Measurements from ENCODE around the gene SQSTM1. TPM values are rescaled to one million over a fixed set of nuclear protein-coding genes. Genes with fewer than 3 reads are reported as not detected.

SQSTM1 gene
- total and polyA plus RNA-seq, 5 donors from 2014 or later: 219 to 615 (median 240) TPM

DNA sequence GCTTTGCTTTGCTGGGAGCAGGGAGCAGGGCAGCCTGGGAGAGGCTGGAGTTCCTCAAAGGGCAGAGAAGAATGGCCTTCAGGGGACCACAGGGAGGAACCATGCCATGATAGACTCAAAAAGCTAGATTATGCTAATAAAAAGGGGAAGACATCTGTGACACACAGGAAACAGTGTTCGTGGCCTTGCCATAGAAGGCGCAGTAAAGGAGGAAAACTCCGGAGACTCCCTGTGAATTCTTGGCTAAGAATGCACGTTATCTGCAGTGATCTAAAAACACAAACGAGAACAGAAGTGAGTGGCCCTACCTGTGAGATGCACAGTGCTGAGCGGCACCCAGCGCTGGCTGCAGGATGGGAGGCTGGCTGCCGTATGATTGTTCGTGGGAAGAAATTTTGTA, 42.8 kb upstream of the SQSTM1 start:
- peak overlapping the region in 1 of 3 donors; percentile 8 for H3K27ac Mint-ChIP-seq
- no peaks in the 10 kb centered on the region for H3K27me3 Mint-ChIP-seq
- Histone ChIP-seq H3K27me3 (ENCODE audit: control insufficient read depth, insufficient read depth, low read length) (no peaks in the 10 kb centered on the region), H3K27ac (ENCODE audit: insufficient read depth, low read length, poor library complexity, severe bottlenecking) (no peak overlapping the region), H3K36me3 (ENCODE audit: control insufficient read depth, insufficient read depth, low read length) (peaks cover 62% of the 10 kb centered on the region), H3K4me3 (ENCODE audit: low read depth, low read length) (no peak overlapping the region), H3K4me1 (ENCODE audit: control insufficient read depth, insufficient read depth, low read length, poor library complexity, severe bottlenecking) (no peaks in the 10 kb centered on the region), H3K9me3 (ENCODE audit: control insufficient read depth in 2 of 2, low read length in 2 of 2) (no peaks in the 10 kb centered on the region)
- no peak for ATAC-seq (ENCODE audit: low read depth in 2 of 2)
- H3K4me3 Mint-ChIP-seq: no peak overlapping the region
- H3K36me3 Mint-ChIP-seq: peaks cover 38% of the 10 kb centered on the region
- H3K4me1 Mint-ChIP-seq: peaks cover 0 to 4% (median 0%) of the 10 kb centered on the region in 4 donors
- no peak for DNase-seq
- H3K9me3 Mint-ChIP-seq: no peaks in the 10 kb centered on the region

GRCh38 chr5:179778591-179778990, 42.1 kb upstream of the SQSTM1 start:
- Mint-ChIP-seq H3K36me3 (peaks cover 31% of the 10 kb centered on the region), H3K27ac (no peak overlapping the region), H3K4me3 (peak overlapping the region in 1 of 4 donors; percentile 40), H3K4me1 (peaks cover 0 to 4% (median 0%) of the 10 kb centered on the region in 4 donors), H3K27me3 (no peaks in the 10 kb centered on the region), H3K9me3 (no peaks in the 10 kb centered on the region)
- Histone ChIP-seq H3K4me3 (ENCODE audit: low read depth, low read length) (no peak overlapping the region), H3K9me3 (ENCODE audit: control insufficient read depth in 2 of 2, low read length in 2 of 2) (no peaks in the 10 kb centered on the region), H3K4me1 (ENCODE audit: control insufficient read depth, insufficient read depth, low read length, poor library complexity, severe bottlenecking) (no peaks in the 10 kb centered on the region), H3K36me3 (ENCODE audit: control insufficient read depth, insufficient read depth, low read length) (peaks cover 56% of the 10 kb centered on the region), H3K27ac (ENCODE audit: insufficient read depth, low read length, poor library complexity, severe bottlenecking) (no peak overlapping the region), H3K27me3 (ENCODE audit: control insufficient read depth, insufficient read depth, low read length) (no peaks in the 10 kb centered on the region)
- ATAC-seq (ENCODE audit: low read depth in 2 of 2): no peak
- DNase-seq: no peak

DNA sequence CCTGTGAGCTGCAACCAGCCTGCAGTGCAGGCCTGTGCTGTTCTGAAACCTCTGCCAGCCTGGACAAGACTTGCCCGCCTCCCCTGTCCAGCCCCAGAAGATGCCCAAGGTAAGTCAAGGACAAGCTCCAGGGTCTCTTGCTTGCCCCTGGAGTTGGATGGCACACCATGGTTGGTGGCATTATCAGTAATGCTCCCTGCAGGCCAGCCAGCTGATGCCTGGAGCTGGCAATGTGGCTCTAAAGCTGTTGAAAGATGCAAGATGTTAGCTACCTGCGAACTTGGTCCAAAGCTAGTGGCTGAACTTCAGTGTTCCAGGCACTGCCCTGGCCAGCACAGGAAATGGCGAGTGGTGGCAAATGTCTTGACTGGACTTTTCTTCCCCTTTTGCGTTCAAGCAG, 40.9 kb upstream of the SQSTM1 start:
- H3K27ac ChIP-seq (ENCODE audit: insufficient read depth, low read length, poor library complexity, severe bottlenecking): no peak overlapping the region
- ATAC-seq (ENCODE audit: low read depth in 2 of 2) (no peak), DNase-seq (no peak)
- peaks cover 0 to 4% (median 0%) of the 10 kb centered on the region in 4 donors for H3K4me1 Mint-ChIP-seq
- peaks cover 44% of the 10 kb centered on the region for H3K36me3 ChIP-seq (ENCODE audit: control insufficient read depth, insufficient read depth, low read length)
- no peak overlapping the region for H3K4me3 ChIP-seq (ENCODE audit: low read depth, low read length)
- H3K36me3 Mint-ChIP-seq: peaks cover 26% of the 10 kb centered on the region
- H3K4me1 ChIP-seq (ENCODE audit: control insufficient read depth, insufficient read depth, low read length, poor library complexity, severe bottlenecking): no peaks in the 10 kb centered on the region
- H3K4me3 Mint-ChIP-seq: no peak overlapping the region
- no peaks in the 10 kb centered on the region for H3K9me3 ChIP-seq (ENCODE audit: control insufficient read depth in 2 of 2, low read length in 2 of 2)
- no peaks in the 10 kb centered on the region for H3K27me3 Mint-ChIP-seq
- peak overlapping the region in 1 of 3 donors; percentile 81 for H3K27ac Mint-ChIP-seq
- H3K27me3 ChIP-seq (ENCODE audit: control insufficient read depth, insufficient read depth, low read length): no peaks in the 10 kb centered on the region
- no peaks in the 10 kb centered on the region for H3K9me3 Mint-ChIP-seq

DNA sequence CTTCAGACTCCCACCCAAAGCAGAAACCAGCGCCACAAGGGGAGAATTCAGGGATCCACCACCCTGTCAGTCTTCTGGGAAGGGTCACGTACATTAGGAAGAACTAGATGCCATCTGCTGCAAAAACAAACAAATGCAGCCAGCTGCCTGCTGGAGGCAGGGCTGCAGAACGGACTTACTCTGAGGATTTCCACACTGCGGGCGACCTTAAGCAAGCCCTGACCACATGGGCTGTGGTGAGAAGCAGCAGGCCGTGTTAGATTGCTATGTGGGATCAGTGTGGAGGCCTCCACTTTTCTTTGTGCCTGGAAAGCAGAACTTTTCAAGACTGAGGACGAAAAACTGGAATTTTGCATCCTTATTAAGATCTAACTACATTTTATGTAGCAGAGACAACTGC, 40.3 kb upstream of the SQSTM1 start:
- DNase-seq: no peak
- Mint-ChIP-seq H3K4me3 (no peak overlapping the region), H3K4me1 (peaks cover 0 to 6% (median 0%) of the 10 kb centered on the region in 4 donors), H3K27ac (no peak overlapping the region), H3K36me3 (peaks cover 26% of the 10 kb centered on the region), H3K27me3 (no peaks in the 10 kb centered on the region), H3K9me3 (no peaks in the 10 kb centered on the region)
- no peaks in the 10 kb centered on the region for H3K9me3 ChIP-seq (ENCODE audit: control insufficient read depth in 2 of 2, low read length in 2 of 2)
- H3K27ac ChIP-seq (ENCODE audit: insufficient read depth, low read length, poor library complexity, severe bottlenecking): no peak overlapping the region
- no peak overlapping the region for H3K4me3 ChIP-seq (ENCODE audit: low read depth, low read length)
- H3K27me3 ChIP-seq (ENCODE audit: control insufficient read depth, insufficient read depth, low read length): no peaks in the 10 kb centered on the region
- H3K36me3 ChIP-seq (ENCODE audit: control insufficient read depth, insufficient read depth, low read length): peaks cover 39% of the 10 kb centered on the region
- no peak for ATAC-seq (ENCODE audit: low read depth in 2 of 2)
- H3K4me1 ChIP-seq (ENCODE audit: control insufficient read depth, insufficient read depth, low read length, poor library complexity, severe bottlenecking): no peaks in the 10 kb centered on the region

DNA sequence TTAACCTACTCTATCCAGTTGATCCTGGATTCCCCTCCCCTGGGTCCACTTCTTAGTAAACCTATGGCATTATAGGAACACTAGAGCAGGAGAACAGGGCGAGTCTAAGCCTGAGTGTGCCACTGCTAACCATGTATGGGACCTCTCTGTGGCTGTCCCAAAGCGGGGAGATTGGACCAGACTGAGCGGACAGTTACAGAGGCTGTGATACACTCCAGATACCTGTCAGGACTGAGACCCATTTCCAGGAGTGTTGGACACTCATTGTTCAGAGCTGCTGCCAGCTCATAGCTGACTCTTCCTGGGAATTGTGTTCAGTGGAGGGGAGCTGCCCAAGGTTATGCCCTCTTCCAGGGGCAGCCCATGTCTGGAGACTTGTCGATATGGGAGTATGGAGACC, 38.9 kb upstream of the SQSTM1 start:
- no peak for DNase-seq
- no peaks in the 10 kb centered on the region for H3K27me3 ChIP-seq (ENCODE audit: control insufficient read depth, insufficient read depth, low read length)
- no peaks in the 10 kb centered on the region for H3K9me3 ChIP-seq (ENCODE audit: control insufficient read depth in 2 of 2, low read length in 2 of 2)
- no peaks in the 10 kb centered on the region for H3K27me3 Mint-ChIP-seq
- ATAC-seq (ENCODE audit: low read depth in 2 of 2): no peak
- no peaks in the 10 kb centered on the region for H3K9me3 Mint-ChIP-seq
- H3K27ac ChIP-seq (ENCODE audit: insufficient read depth, low read length, poor library complexity, severe bottlenecking): no peak overlapping the region
- H3K36me3 Mint-ChIP-seq: peaks cover 17% of the 10 kb centered on the region
- no peak overlapping the region for H3K4me3 ChIP-seq (ENCODE audit: low read depth, low read length)
- peaks cover 0 to 6% (median 0%) of the 10 kb centered on the region in 4 donors for H3K4me1 Mint-ChIP-seq
- H3K4me3 Mint-ChIP-seq: no peak overlapping the region
- H3K36me3 ChIP-seq (ENCODE audit: control insufficient read depth, insufficient read depth, low read length): peaks cover 25% of the 10 kb centered on the region
- H3K27ac Mint-ChIP-seq: peak overlapping the region in 1 of 3 donors; percentile 17
- H3K4me1 ChIP-seq (ENCODE audit: control insufficient read depth, insufficient read depth, low read length, poor library complexity, severe bottlenecking): no peaks in the 10 kb centered on the region

DNA sequence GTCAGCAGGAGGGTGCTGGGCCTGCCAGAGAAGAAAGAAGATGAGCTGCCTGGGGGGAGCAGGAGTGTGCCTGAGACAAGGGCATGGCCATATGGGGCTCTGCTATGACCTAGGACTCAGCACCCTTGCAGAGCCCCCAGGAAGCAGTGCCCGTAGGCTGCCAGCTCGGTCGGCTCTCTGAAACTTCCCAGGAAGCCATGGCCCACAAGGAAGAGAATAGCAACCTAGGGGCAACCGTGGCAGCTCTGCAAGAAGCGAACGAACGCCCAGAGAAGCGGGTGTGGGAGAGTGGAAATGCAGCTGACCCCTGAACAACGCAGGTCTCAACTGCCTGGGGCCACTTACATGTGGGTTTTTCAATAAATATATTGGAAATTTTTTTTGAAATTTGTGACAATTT, 37.6 kb upstream of the SQSTM1 start:
- DNase-seq (no peak), ATAC-seq (ENCODE audit: low read depth in 2 of 2) (no peak)
- Histone ChIP-seq H3K9me3 (ENCODE audit: control insufficient read depth in 2 of 2, low read length in 2 of 2) (no peaks in the 10 kb centered on the region), H3K27ac (ENCODE audit: insufficient read depth, low read length, poor library complexity, severe bottlenecking) (no peak overlapping the region), H3K27me3 (ENCODE audit: control insufficient read depth, insufficient read depth, low read length) (no peaks in the 10 kb centered on the region), H3K4me3 (ENCODE audit: low read depth, low read length) (no peak overlapping the region), H3K36me3 (ENCODE audit: control insufficient read depth, insufficient read depth, low read length) (peaks cover 18% of the 10 kb centered on the region), H3K4me1 (ENCODE audit: control insufficient read depth, insufficient read depth, low read length, poor library complexity, severe bottlenecking) (no peaks in the 10 kb centered on the region)
- H3K9me3 Mint-ChIP-seq: no peaks in the 10 kb centered on the region
- H3K27ac Mint-ChIP-seq: no peak overlapping the region
- no peak overlapping the region for H3K4me3 Mint-ChIP-seq
- H3K27me3 Mint-ChIP-seq: no peaks in the 10 kb centered on the region
- H3K36me3 Mint-ChIP-seq: peaks cover 13% of the 10 kb centered on the region
- H3K4me1 Mint-ChIP-seq: peaks cover 0 to 6% (median 0%) of the 10 kb centered on the region in 4 donors

DNA sequence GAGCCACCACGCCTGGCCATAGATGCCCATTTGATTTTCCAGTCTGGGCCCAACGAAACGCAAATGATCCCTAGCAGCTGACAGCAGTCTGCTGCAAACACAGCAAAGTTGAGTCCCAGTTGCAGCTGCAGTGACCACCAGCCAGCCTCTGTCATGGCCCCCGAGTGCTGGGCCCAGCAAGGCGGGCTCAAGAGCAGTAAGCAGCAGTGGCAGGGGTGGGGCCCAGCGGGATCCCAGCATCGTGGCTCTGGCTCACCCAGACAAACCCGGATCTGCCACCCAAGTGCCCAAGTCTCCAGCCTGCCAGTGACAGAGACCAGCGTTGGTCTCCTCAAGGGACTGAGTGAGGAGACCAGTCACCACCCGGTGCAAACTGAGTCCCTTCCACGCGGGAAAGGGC, 33.8 kb upstream of the SQSTM1 start:
- H3K4me3 Mint-ChIP-seq: no peak overlapping the region
- Histone ChIP-seq H3K4me3 (ENCODE audit: low read depth, low read length) (no peak overlapping the region), H3K9me3 (ENCODE audit: control insufficient read depth in 2 of 2, low read length in 2 of 2) (no peaks in the 10 kb centered on the region), H3K36me3 (ENCODE audit: control insufficient read depth, insufficient read depth, low read length) (no peaks in the 10 kb centered on the region), H3K4me1 (ENCODE audit: control insufficient read depth, insufficient read depth, low read length, poor library complexity, severe bottlenecking) (no peaks in the 10 kb centered on the region), H3K27me3 (ENCODE audit: control insufficient read depth, insufficient read depth, low read length) (no peaks in the 10 kb centered on the region), H3K27ac (ENCODE audit: insufficient read depth, low read length, poor library complexity, severe bottlenecking) (no peak overlapping the region)
- H3K4me1 Mint-ChIP-seq: peaks cover 0 to 4% (median 0%) of the 10 kb centered on the region in 4 donors
- peaks cover 0 to 2% (median 0%) of the 10 kb centered on the region in 7 donors for H3K9me3 Mint-ChIP-seq
- peaks cover 3% of the 10 kb centered on the region for H3K36me3 Mint-ChIP-seq
- ATAC-seq (ENCODE audit: low read depth in 2 of 2) (no peak), DNase-seq (no peak)
- no peaks in the 10 kb centered on the region for H3K27me3 Mint-ChIP-seq
- no peak overlapping the region for H3K27ac Mint-ChIP-seq

DNA sequence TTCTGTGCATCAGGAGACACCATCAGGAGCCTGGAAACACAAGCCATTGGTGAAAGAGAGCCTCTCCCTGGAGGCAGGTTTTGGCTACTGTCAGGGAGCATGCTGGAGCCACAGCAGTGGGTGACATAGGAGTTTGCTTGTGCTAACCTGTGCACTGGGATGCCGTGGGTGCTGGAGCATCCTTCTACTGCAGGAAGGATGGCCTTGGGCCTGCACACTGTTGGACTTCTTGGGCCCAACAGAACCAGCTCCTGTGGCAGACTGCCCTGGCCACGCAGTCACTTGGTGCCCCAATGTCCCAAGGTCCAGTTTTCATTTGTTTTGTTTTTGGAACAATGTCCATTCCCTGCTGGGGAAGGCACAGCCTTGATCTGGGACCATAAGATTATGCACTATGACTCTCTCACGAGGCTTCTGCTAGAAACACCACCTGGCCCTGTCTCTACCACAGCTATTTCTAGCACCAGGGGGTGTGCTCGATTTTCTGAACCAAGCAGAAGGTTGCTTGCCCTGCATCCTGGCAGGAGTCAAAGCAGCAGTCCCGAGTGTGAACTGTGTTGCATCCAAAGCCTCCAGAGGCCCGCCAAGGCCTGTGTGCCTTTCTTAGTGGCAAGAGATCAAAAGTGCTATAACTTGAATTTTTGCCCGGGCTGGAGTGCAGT, 32.4 kb upstream of the SQSTM1 start:
- H3K36me3 Mint-ChIP-seq: no peaks in the 10 kb centered on the region
- peaks cover 0 to 9% (median 4%) of the 10 kb centered on the region in 4 donors for H3K4me1 Mint-ChIP-seq
- Histone ChIP-seq H3K4me1 (ENCODE audit: control insufficient read depth, insufficient read depth, low read length, poor library complexity, severe bottlenecking) (peaks cover 1% of the 10 kb centered on the region), H3K27me3 (ENCODE audit: control insufficient read depth, insufficient read depth, low read length) (no peaks in the 10 kb centered on the region), H3K27ac (ENCODE audit: insufficient read depth, low read length, poor library complexity, severe bottlenecking) (no peak overlapping the region), H3K4me3 (ENCODE audit: low read depth, low read length) (no peak overlapping the region), H3K9me3 (ENCODE audit: control insufficient read depth in 2 of 2, low read length in 2 of 2) (no peaks in the 10 kb centered on the region), H3K36me3 (ENCODE audit: control insufficient read depth, insufficient read depth, low read length) (no peaks in the 10 kb centered on the region)
- peaks cover 0 to 2% (median 0%) of the 10 kb centered on the region in 7 donors for H3K9me3 Mint-ChIP-seq
- no peak overlapping the region for H3K27ac Mint-ChIP-seq
- no peaks in the 10 kb centered on the region for H3K27me3 Mint-ChIP-seq
- H3K4me3 Mint-ChIP-seq: no peak overlapping the region
- DNase-seq: no peak
- no peak for ATAC-seq (ENCODE audit: low read depth in 2 of 2)
